Bronchial epithelial cell (primary cell): ENCODE measurements around the gene STRADB. TPM values are rescaled to one million over a fixed set of nuclear protein-coding genes. Genes with fewer than 3 reads are reported as not detected.

Experiments used
- DNase-seq: peaks from one replicate; pipeline ENCODE4 v3.0.0-alpha.2; 2010; ENCODE audit warnings: low read depth
- FAIRE-seq: peaks from 2 replicates; lab custom pipeline; 2011; peaks lifted over from hg19 to GRCh38; lab: Jason Lieb, UNC
- H3K27me3 ChIP-seq: 2 replicates; pipeline ENCODE4 v1.5.1; 2011; ENCODE audit warnings: low read length; ENCODE audit not compliant: control insufficient read depth, insufficient read depth
- H3K36me3 ChIP-seq: 2 replicates; pipeline ENCODE4 v1.5.1; 2011; ENCODE audit warnings: low read length; ENCODE audit not compliant: control insufficient read depth, insufficient read depth
- H3K4me3 ChIP-seq: 2 replicates; pipeline ENCODE4 v1.5.1; 2011; ENCODE audit warnings: mild to moderate bottlenecking, low read depth, low read length, control low read depth
- CTCF ChIP-seq: IDR thresholded peaks from 2 replicates; pipeline ENCODE4 v1.5.1; 2011; ENCODE audit warnings: mild to moderate bottlenecking, moderate library complexity, low read length, control low read depth, inconsistent platforms; ENCODE audit not compliant: insufficient read depth, severe bottlenecking
- total RNA-seq: library from RNA; depleted of rRNA; stranded (reverse); fragments of >200 nt; gene quantifications from 2 replicates; pipeline ENCODE4 v1.2.1, GENCODE V29; 2014

The STRADB gene
- 11.3 and 21.3 TPM in 2 replicates for total RNA-seq

- FAIRE-seq (no peak), DNase-seq (peak; percentile 84)
- peak within 1 kb of the TSS; percentile 97 for H3K4me3 ChIP-seq
- peak; percentile 41 for TF ChIP-seq CTCF
- no peaks in the 10 kb centered on the region for H3K27me3 ChIP-seq
- peaks cover 1% of the 10 kb centered on the region for H3K36me3 ChIP-seq
Measured at GRCh38 chr2:201451292-201452057, at the start of gene STRADB, which contains the start of gene TRAK2. Gene STRADB, plus strand, starts transcription at chr2:201451740. Its CDS starts 3,101 bp downstream, at chr2:201454841. Gene TRAK2, minus strand, starts transcription at chr2:201451458. Its CDS starts 30,951 bp downstream, at chr2:201420507.

GRCh38 chr2:201401815-201402214 is 49.7 kb upstream of the STRADB start:
- FAIRE-seq (no peak), DNase-seq (no peak)
- TF ChIP-seq CTCF, result no peak
- Histone ChIP-seq H3K4me3 (no peak overlapping the region), H3K36me3 (peaks cover 4% of the 10 kb centered on the region), H3K27me3 (no peaks in the 10 kb centered on the region)

DNA sequence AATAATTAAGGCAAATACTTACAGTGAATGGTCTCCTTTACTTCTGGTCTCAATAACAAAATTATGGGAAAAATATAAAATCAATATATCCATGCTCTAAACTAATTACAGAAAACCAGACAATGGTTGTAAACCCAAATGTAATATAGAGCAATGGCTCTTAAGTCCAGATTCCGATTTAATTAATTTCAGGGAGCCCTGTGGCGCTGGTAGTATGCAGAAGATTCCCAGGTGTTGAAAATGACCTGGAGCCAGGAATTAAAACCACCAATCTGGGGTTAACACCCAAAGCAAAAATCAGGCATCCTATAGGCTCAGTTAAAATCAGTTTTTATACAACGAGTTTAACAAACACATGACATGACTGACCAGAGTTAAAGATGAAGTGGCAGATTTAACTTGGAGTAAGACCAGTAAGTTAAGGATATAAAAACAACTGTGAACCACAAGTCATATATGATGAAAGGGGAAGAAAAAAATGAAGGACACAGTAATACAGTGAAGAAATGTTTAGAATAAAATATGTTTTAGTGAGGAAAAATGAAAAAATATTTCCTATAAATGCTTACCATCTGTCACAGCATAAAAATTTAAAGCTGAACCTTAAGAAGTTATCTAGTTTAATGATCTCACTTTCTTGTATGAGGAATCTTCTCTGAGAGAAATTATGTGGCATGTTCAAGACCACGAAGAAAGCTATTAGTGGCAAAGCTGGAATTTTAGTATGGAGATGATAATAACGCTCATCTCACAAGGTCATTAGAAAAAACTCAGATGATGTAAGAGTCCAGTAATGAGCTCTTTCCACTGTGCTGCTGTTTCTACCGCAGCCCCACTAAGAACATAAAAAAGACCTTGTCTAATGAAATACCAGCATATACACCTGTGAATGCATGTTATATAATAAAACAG is 48.6 kb upstream of the STRADB start:
- peak; percentile 7 for FAIRE-seq
- Histone ChIP-seq H3K4me3 (no peak overlapping the region), H3K36me3 (peaks cover 2% of the 10 kb centered on the region), H3K27me3 (no peaks in the 10 kb centered on the region)
- TF ChIP-seq CTCF, result no peak
- DNase-seq, result no peak

DNA sequence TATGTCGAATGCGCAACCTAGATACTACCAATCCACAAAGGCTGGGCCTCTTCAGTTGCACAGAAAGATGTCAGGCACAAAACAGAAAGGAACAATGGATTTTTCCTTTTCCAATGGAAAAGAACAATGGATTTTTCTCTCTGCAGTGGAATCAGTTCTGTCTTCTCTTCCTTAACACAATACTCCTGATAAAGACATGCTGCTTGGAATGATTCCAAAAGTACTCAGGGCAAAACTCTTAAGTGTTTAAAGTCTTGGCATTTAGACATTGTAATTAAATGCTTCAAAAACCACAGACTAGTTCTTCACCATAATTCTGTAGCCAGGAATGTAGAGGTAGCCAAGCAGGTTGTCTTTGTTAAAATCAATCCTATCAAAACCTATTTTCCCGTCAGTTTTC is 47.7 kb upstream of the STRADB start:
- no peaks in the 10 kb centered on the region for H3K27me3 ChIP-seq
- DNase-seq (peak; percentile 53), FAIRE-seq (no peak)
- no peak overlapping the region for H3K4me3 ChIP-seq
- no peak for TF ChIP-seq CTCF
- no peaks in the 10 kb centered on the region for H3K36me3 ChIP-seq

GRCh38 chr2:201404699-201405280 is 46.8 kb upstream of the STRADB start:
- Histone ChIP-seq H3K4me3 (no peak overlapping the region), H3K36me3 (no peaks in the 10 kb centered on the region), H3K27me3 (no peaks in the 10 kb centered on the region)
- no peak for TF ChIP-seq CTCF
- DNase-seq (no peak), FAIRE-seq (no peak)
